ENCODE data around the gene NEK9.

NEK9 gene

DNA sequence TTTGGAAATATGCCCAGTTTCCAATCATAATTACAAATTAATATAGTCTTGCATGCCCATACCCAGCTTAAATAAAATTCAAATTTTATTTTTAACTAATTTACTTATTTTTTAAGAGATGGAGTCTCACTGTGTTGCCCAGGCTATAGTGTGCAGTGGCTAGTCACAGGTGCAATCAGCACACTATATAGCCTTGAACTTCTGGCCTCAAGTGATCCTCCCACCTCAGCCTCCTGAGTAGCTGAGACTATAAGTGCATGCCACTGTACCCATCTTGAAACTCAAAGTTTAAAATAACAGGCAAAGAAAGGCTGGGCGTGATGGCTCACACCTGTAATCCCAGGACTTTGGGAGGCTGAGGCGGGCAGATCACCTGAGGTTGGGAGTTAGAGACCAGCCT lies 85.9 kb downstream of the NEK9 start:
- peaks cover 43% of the 10 kb centered on the region for H3K36me3 Mint-ChIP-seq (ENCODE audit: low read depth)
- H3K4me1 Mint-ChIP-seq: peaks cover 28% of the 10 kb centered on the region
- no peaks in the 10 kb centered on the region for H3K27me3 Mint-ChIP-seq (ENCODE audit: low read depth)
- H3K4me3 Mint-ChIP-seq: no peak overlapping the region
- H3K27ac Mint-ChIP-seq: peak overlapping the region; percentile 86 to 97 (median 95)
- no peaks in the 10 kb centered on the region for H3K9me3 Mint-ChIP-seq
- TF ChIP-seq, protein P1, sequence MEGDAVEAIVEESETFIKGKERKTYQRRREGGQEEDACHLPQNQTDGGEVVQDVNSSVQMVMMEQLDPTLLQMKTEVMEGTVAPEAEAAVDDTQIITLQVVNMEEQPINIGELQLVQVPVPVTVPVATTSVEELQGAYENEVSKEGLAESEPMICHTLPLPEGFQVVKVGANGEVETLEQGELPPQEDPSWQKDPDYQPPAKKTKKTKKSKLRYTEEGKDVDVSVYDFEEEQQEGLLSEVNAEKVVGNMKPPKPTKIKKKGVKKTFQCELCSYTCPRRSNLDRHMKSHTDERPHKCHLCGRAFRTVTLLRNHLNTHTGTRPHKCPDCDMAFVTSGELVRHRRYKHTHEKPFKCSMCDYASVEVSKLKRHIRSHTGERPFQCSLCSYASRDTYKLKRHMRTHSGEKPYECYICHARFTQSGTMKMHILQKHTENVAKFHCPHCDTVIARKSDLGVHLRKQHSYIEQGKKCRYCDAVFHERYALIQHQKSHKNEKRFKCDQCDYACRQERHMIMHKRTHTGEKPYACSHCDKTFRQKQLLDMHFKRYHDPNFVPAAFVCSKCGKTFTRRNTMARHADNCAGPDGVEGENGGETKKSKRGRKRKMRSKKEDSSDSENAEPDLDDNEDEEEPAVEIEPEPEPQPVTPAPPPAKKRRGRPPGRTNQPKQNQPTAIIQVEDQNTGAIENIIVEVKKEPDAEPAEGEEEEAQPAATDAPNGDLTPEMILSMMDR (IDR thresholded peaks at IDR 0.05; ENCODE audit: unreplicated experiment in 3 of 3): no peak

DNA sequence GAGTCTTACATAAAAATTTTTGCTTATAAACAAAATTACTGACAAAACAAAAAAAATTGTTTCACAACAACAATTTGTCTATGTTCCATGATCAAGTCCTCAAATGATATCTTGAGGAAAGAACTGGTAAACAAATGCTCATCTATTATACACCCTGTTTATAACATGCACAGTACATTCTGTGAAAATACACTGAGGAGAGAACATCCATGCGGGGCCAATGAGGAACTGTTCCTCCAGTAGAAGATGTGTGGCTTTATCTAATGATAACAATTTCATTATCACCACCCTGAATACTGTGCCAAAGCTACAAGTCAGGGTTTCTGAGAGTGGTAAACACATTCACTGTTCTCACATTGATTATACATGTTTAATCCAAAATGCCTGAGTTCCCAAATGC lies 86.3 kb downstream of the NEK9 start:
- Mint-ChIP-seq H3K4me1 (peaks cover 24% of the 10 kb centered on the region), H3K4me3 (no peak overlapping the region), H3K36me3 (ENCODE audit: low read depth) (peaks cover 48% of the 10 kb centered on the region), H3K27ac (peak overlapping the region in 1 of 3 experiments; percentile 20), H3K9me3 (no peaks in the 10 kb centered on the region), H3K27me3 (ENCODE audit: low read depth) (no peaks in the 10 kb centered on the region)
- TF ChIP-seq, protein P1 (IDR thresholded peaks at IDR 0.05; ENCODE audit: unreplicated experiment in 3 of 3): no peak

DNA sequence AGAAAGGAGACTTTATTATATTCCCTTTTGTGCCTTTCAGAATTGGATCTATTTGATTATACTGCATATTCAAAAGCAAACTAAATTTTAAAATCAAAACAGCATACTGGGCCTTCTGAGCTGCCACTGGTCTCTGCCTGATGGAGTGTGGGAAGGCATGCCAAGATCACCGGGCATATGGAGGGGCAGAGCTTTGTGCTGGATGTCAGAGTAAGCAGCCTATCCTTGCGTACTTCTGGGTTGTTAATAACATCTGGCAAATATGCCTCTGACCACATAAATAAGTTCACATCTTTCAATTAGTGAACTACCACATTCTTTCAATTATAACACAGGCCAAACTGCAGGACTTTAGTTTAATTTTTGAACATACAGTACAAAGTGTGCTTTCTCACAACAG lies 93.9 kb downstream of the NEK9 start:
- TF ChIP-seq, protein P1 (IDR thresholded peaks at IDR 0.05; ENCODE audit: unreplicated experiment in 3 of 3): no peak
- no peaks in the 10 kb centered on the region for H3K27me3 Mint-ChIP-seq (ENCODE audit: low read depth)
- H3K36me3 Mint-ChIP-seq (ENCODE audit: low read depth): peaks cover 75% of the 10 kb centered on the region
- H3K27ac Mint-ChIP-seq: no peak overlapping the region
- H3K4me3 Mint-ChIP-seq: no peak overlapping the region
- no peaks in the 10 kb centered on the region for H3K4me1 Mint-ChIP-seq
- no peaks in the 10 kb centered on the region for H3K9me3 Mint-ChIP-seq

DNA sequence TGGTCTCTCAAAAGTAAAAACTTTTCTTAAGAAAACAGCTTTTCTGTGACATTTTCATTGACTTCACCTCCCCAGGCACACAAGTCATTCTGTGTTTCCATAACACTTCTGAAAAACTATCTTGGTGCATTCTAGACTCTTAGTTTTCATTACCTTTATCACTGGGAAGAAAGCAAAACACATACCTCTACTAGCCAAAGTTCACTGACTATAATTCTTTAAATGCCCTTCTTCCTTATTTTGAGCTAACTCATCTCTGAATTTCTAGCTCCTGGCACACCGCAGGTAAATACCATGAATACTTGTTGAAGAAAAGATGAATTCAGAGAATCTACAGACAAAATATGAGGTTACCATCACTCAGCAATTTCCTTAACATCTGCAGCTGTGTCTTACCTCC lies 96.7 kb downstream of the NEK9 start:
- Mint-ChIP-seq H3K4me3 (no peak overlapping the region), H3K36me3 (ENCODE audit: low read depth) (peaks cover 61% of the 10 kb centered on the region), H3K27ac (no peak overlapping the region), H3K4me1 (no peaks in the 10 kb centered on the region), H3K27me3 (ENCODE audit: low read depth) (no peaks in the 10 kb centered on the region), H3K9me3 (no peaks in the 10 kb centered on the region)
- TF ChIP-seq, protein P1 (IDR thresholded peaks at IDR 0.05; ENCODE audit: unreplicated experiment in 3 of 3): no peak
